GM19397 (cell line): ENCODE data around the gene MSX2.
"Not testable (repeated sequence)": the region's sequence is repeated elsewhere in the genome, so short reads cannot be mapped to it uniquely, and the experiment has no call there.

Source experiments
- ATAC-seq: cut with Tn5 transposase; IDR thresholded peaks from one replicate; pipeline ENCODE4 v1.9.1; 2021; ENCODE audit warnings: mild to moderate bottlenecking, moderate library complexity; ENCODE audit not compliant: unreplicated experiment

The MSX2 gene

GRCh38 chr5:174732036-174733020, 7.9 kb downstream of the MSX2 start:
- no peak for ATAC-seq

- no peak for ATAC-seq
Measured at GRCh38 chr5:174733091-174733690, 8.8 kb downstream of the MSX2 start.

GRCh38 chr5:174733836-174734235, 9.5 kb downstream of the MSX2 start:
- ATAC-seq, result no peak

- ATAC-seq, result no peak
Measured at GRCh38 chr5:174734571-174735497, 10.5 kb downstream of the MSX2 start.

GRCh38 chr5:174735498-174736330, 11.3 kb downstream of the MSX2 start:
- ATAC-seq, result no peak

- ATAC-seq, result no peak
Measured at GRCh38 chr5:174736331-174736721, 11.9 kb downstream of the MSX2 start.

- ATAC-seq, result no peak
Measured at GRCh38 chr5:174736777-174737176, 12.4 kb downstream of the MSX2 start.

- no peak for ATAC-seq
Measured at GRCh38 chr5:174737330-174737729, 12.9 kb downstream of the MSX2 start.

- ATAC-seq, result no peak
Measured at GRCh38 chr5:174741352-174741751, 17.0 kb downstream of the MSX2 start.

GRCh38 chr5:174744896-174745295, 20.5 kb downstream of the MSX2 start:
- ATAC-seq, result no peak

- ATAC-seq, result no peak
Measured at GRCh38 chr5:174745590-174746103, 21.3 kb downstream of the MSX2 start.

- ATAC-seq, result no peak
Measured at GRCh38 chr5:174750711-174751110, 26.3 kb downstream of the MSX2 start.

GRCh38 chr5:174751154-174752000, 27.0 kb downstream of the MSX2 start:
- no peak for ATAC-seq

- ATAC-seq, result no peak
Measured at GRCh38 chr5:174752121-174752520, 27.7 kb downstream of the MSX2 start.

- ATAC-seq, result no peak
Measured at GRCh38 chr5:174755106-174755505, 30.7 kb downstream of the MSX2 start.

GRCh38 chr5:174759091-174759490, 34.7 kb downstream of the MSX2 start:
- no peak for ATAC-seq

GRCh38 chr5:174760721-174761120, 36.3 kb downstream of the MSX2 start:
- no peak for ATAC-seq

- ATAC-seq, result not testable (repeated sequence)
Measured at GRCh38 chr5:174761341-174761740, 37.0 kb downstream of the MSX2 start.

GRCh38 chr5:174764309-174764708, 39.9 kb downstream of the MSX2 start:
- no peak for ATAC-seq
